Mammary epithelial cell (primary cell): Measurements from ENCODE around the gene ZNF462.

Experiments used
- EZH2 ChIP-seq: IDR thresholded peaks from 2 replicates; pipeline ENCODE4 v1.6.1; 2012; ENCODE audit warnings: low read length, inconsistent platforms, borderline replicate concordance
- TF ChIP-seq, protein P1 (sequence below), 2 donors: IDR thresholded peaks in 1 of 2; conservative IDR thresholded peaks in 1 of 2; 2 replicates each; pipeline ENCODE4 v1.5.1; 2011 to 2012; ENCODE audit warnings: inconsistent platforms in 2 of 2, low read length in 2 of 2, mild to moderate bottlenecking in 2 of 2, control low read depth in 1 of 2, low read depth in 1 of 2; ENCODE audit not compliant: insufficient read depth in 1 of 2; ENCODE audit errors: extremely low read depth in 1 of 2

DNA sequence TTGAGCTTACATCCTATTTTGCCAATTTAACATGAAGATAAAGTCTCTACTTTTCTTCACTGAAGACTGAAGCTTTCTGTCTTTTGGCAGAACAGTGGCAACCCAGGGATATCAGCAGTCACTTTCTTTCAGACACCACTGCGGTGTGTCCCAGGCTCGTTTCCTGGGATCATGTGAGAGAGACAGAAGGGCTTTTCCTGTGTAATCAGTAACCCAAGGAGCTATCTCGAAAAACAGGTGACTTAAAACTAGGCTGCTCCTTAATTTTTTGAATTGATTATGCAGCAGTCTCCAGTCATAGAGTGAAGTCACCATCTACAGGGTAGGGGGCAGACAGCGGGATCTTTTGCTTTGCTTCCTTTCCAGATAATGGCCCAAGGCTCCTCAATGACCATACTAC lies 68.5 kb downstream of the ZNF462 start:
- TF ChIP-seq, protein P1, sequence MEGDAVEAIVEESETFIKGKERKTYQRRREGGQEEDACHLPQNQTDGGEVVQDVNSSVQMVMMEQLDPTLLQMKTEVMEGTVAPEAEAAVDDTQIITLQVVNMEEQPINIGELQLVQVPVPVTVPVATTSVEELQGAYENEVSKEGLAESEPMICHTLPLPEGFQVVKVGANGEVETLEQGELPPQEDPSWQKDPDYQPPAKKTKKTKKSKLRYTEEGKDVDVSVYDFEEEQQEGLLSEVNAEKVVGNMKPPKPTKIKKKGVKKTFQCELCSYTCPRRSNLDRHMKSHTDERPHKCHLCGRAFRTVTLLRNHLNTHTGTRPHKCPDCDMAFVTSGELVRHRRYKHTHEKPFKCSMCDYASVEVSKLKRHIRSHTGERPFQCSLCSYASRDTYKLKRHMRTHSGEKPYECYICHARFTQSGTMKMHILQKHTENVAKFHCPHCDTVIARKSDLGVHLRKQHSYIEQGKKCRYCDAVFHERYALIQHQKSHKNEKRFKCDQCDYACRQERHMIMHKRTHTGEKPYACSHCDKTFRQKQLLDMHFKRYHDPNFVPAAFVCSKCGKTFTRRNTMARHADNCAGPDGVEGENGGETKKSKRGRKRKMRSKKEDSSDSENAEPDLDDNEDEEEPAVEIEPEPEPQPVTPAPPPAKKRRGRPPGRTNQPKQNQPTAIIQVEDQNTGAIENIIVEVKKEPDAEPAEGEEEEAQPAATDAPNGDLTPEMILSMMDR (conservative IDR thresholded peaks at IDR 0.05 in 1 of 2, IDR thresholded peaks at IDR 0.05 in 1 of 2; ENCODE audit: extremely low read depth in 1 of 2, insufficient read depth in 1 of 2, low read depth in 1 of 2, low read length in 2 of 2), result no peak
- TF ChIP-seq EZH2, result no peak
